CD1c-positive myeloid dendritic cell (primary cell): ENCODE measurements around the gene CNBD2.
"Not testable (repeated sequence)": the region's sequence is repeated elsewhere in the genome, so short reads cannot be mapped to it uniquely, and the experiment has no call there.

Source experiments
- DNase-seq: peaks from one replicate; pipeline ENCODE4 v3.0.0-alpha.2; 2016; ENCODE audit errors: extremely low spot score

Gene CNBD2

DNA sequence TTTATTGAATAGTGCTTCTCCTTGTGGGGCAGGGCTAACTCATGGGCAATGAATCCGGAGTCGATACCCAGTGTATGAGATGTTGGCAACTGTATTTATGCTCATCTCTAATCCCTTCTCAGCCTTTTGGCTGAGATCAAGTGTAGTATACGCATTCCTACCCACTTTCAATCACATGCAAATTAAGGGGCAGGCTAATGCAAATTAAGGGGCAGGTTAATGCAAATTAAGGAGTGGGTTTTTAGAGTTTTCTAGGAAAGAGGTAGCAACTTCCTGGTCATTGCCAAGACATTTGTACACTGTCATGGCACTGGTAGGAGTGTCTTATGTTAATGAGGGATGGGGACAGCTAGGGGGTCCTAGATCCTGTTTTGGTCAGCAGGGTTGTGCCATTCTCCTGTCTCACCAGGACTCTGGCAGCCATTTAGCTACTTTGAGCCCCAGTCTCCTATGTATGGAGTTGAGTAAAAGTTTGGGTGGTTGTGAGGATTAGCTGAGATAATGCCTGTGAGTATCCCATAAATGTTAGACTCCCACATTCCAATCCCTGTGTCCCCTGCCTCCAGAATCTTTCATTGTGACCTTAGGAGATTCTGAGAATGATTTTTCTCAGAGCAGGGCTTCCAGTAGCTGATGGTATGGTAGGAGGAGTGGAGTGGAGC lies at the start of gene CNBD2:
Gene CNBD2, plus strand, starts transcription at position 612 of the 662 bp plus-strand sequence. CDS start 173 bp downstream, outside the sequence.
- no peak for DNase-seq

DNA sequence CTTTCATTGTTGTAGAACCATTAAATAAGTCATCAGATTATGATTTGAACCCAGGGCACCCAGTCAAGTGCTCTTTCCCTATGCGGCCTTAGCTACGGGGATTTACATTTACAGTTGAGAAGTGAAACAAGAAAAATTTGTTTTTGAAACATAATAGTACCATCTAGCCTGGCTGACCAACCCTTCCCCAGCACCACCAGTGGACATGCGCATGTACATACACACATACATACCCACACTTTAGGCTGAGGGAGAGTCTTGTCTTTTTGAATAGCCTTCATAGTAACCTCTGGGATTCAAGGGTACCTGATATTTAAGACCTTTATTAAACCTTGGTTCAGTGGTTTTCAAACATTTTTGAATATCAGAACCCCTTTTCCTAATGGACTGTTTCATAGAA lies 47.9 kb upstream of the CNBD2 start:
- no peak for DNase-seq

DNA sequence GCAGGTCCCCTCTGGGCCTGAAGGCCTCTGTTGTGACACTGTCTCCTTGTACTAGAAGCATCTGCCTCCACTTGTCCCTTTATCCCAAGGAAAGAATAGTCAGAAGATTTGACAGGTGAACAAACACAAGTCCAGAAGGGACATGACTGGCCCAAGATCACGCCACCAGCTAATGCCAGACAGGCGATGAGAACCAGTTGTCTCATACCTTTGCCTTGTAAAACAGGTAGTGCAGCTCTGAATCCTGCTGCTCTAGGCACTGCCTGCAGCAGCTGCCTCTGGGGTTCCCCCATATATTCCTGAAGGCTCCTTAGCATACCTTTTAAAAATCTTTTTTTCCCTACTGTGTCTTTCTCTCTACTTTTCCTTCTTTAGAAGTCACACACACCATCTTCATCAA lies 39.1 kb upstream of the CNBD2 start:
- DNase-seq: no peak

- no peak for DNase-seq
Measured at GRCh38 chr20:35934050-35934449, 34.3 kb upstream of the CNBD2 start.

DNA sequence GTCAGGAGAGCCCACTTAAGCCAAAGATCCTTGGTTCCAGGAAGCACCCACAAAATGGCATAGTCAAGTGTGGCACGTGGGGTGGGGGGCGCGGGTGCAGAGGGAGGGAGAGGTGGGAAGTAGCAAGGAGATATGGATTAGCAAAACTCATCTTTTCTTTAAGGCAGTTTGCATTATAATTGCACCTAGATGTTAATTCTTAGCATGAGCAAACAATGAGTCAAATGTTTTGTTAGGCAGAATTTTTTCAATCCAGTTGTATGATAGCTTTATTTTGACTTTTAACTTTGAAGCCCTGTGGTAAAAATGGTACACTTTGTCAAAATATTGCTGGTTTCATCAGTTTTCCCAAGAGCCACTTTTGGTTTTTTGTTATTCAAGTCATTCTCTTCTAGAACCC lies 29.1 kb upstream of the CNBD2 start:
- DNase-seq: no peak

DNA sequence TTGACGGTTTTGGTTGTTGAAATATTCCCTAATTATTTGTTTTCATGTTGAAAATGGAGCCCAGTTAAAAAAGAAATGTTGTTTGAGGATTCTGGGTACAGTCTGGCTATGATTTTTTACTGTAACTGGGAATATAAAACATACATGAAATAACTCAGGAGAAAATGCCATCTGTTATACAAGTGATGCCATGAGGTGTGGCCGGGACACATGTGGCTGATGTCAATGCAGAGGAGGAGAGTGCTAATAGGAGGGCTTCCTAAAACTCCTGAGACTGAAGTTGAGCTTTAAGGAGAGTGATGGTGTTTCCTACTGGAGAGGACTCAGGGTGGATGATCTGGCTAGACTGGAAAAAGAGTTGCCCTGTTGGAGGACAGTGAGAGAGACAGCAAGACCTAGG lies 26.8 kb upstream of the CNBD2 start:
- no peak for DNase-seq

DNA sequence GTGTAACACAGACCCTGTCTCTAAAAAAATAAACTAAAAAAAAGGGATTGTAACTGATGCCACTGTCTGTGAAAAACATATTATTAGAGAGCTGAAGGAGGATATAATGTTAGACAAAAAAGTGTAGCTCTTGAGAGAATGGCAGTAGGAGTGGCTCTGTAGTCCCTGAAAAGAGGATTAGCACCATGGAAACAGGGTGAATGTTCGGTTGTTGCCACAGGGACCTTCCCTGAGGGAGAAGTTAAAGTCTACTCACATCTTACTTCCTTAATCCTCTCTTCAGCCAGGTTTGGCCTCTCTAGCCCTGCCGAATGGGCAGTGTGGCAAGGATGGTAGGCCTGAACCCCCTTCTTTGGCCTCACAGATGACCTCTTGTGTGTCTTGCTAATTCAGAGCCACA lies 26.1 kb upstream of the CNBD2 start:
- peak; percentile 18 for DNase-seq

GRCh38 chr20:35947489-35947888 lies 20.9 kb upstream of the CNBD2 start:
- peak; percentile 3 for DNase-seq

GRCh38 chr20:35947907-35948306 lies 20.5 kb upstream of the CNBD2 start:
- DNase-seq: no peak

GRCh38 chr20:35950093-35950492 lies 18.3 kb upstream of the CNBD2 start:
- DNase-seq: no peak

DNA sequence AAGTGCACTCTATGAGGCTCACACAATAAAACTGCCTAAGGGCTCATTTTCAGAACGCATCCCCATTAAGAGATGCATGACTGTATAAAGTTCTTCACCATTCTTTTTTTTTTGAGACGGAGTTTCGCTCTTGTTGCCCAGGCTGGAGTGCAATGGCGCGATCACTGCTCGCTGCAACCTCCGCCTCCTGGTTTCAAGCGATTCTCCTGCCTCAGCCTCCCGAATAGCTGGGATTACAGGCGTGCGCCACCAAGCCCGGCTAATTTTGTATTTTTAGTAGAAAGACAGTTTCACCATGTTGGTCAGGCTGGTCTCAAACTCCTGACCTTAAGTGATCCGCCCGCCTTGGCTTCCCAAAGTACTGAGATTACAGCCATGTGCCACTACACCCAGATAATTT lies 16.3 kb upstream of the CNBD2 start:
- not testable (repeated sequence) for DNase-seq

DNA sequence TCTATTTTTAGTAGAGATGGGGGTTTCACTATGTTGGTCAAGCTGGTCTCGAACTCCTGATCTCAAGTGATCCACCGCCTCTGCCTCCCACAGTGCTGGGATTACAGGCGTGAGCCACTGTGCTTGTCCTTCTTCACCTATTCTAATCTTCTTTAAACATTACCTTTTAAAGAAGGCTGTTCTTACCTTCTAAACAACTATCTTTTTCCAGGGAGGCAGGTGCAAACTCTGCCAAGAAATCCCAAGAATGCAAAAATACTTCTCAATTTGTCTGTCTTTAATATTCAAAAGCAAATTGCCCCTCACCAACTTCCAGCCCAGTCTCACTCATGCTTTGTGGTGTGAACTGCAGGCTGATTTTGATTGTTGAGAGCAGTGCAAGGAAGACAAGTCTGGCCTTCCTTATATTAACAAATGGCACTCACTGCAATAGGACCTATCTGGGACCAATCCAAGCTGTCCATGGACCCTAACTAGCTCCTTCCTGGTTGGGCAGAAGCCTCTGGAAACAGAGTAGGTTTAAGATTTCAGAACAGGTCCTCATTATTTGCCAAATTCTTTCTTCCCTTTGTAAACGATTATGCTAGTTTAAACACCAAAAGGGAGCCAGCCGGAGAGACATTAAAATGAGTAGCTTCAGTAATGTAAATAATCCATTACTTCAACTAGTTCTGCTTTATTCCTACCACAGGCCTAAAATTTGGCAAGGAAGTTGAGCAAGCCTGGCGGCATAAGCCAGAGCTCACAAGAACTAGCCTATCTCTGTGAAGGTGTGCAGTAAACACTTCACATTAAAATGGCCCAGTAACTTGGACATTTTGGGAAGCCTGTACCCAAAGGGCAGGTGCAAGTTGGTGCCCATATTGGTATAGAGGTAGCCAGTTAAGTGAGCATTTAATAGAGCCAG lies 15.7 kb upstream of the CNBD2 start:
- DNase-seq: peak; percentile 72

DNA sequence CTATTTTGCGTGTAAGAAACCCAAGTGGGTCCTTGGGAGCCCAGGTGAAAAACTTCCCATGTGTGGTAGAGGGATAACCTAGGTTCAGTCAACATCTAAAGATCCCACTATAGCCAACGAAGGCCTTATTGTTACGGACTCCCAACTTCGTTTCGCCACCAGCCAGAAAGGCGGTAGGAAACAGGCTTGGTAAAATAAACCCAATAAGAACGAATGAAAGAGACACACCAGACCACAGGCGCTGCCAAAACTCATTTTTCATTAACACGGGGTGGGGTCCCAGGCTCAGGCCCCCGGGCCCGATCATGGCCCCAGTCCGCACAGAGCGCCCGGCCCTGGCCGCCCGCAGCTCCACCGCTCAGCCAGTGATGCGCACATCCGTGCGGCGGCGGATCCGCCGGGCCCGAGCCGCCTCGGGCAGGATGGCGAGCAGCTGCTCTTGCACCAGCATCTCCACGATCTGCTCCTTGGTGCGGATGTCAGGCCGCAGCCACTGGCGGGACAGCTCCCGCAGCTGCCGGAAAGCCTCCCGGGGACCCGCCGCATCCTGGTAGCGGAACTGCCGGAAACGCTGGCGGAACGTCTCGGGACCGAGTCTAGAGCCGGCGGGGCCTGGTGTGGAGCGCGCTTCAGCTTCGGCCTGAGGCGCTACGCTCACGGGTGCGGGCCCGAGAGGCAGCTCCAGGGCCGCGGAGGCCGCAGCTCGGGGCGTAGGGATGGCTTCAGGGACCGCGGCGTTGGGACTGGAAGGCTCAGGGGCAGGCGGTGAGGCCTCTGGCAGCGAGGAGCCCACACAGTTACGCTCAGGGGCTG lies 14.8 kb upstream of the CNBD2 start:
- DNase-seq: peak; percentile 62

- peak; percentile 99 for DNase-seq
Measured at GRCh38 chr20:35954200-35954906, 14.0 kb upstream of the CNBD2 start, which contains the start of gene SCAND1. Gene SCAND1, minus strand, starts transcription at chr20:35954502. Its CDS starts 218 bp downstream, at chr20:35954284.

- peak; percentile 52 for DNase-seq
Measured at GRCh38 chr20:35954907-35955251, 13.5 kb upstream of the CNBD2 start.

- DNase-seq: no peak
Measured at GRCh38 chr20:35956616-35957015, 11.8 kb upstream of the CNBD2 start.

- DNase-seq: not testable (repeated sequence)
Measured at GRCh38 chr20:35959291-35959690, 9.1 kb upstream of the CNBD2 start.

DNA sequence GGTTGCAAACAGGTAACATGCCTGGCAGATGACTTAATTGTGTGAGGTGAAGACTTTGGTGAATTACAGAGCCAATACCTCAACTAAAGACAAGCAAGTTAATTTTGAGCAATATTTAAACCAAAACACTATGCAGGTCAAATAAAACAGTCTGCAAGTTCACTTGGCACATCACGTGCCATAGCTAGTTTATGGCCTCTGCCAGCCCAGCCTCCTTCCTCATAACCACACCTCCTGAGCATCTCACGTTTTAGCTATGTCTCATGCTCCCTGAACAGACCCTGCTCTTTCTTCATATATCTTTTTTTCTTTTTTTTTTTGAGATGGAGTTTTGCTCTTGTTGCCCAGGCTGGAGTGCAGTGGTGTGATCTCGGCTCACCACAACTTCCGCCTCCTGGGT lies 4.5 kb upstream of the CNBD2 start:
- no peak for DNase-seq

DNA sequence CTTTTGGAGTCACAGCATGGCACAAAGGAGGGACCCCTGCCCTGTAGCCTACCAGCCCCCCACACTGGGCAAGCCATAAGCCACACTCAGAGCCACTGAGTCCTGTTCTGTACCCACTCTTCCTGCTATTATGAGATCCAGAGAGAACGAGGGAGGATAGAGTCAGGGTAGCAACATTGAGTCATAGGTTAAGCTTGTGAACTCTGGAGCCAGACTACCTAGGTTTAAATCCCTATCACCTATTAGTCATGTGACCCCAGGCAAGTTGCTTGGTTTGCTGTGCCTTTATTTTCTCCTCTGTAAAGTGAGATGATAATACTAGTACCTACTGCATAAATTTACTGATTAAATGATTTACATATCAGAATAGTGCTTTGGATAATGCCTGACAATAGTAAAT lies 540 bp downstream of the CNBD2 start:
- no peak for DNase-seq

- DNase-seq: no peak
Measured at GRCh38 chr20:35971981-35972380, 3.6 kb downstream of the CNBD2 start.

DNA sequence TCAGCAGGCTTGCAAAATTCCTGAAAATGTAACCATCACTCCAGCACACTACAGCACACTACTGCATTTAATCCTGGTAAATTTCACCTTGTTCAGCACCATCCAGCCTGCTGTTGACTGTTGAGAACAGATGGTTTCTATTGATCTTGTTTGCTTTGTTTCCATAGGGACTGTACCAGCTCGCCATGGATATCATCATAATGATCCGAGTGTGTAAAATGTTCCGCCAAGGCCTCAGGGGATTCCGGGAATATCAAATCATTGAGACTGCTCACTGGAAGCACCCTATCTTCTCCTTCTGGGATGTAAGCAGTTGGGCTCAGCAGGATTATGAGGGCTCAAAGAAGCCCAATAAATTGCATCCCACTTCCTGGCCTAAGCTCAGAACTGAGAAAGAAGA lies 4.1 kb downstream of the CNBD2 start:
- DNase-seq: no peak

GRCh38 chr20:35974256-35974655 lies 5.9 kb downstream of the CNBD2 start:
- no peak for DNase-seq
